Measurements from ENCODE around the gene NCDN.

NCDN gene

GRCh38 chr1:35555212-35555584 is 2.4 kb upstream of the NCDN start:
- DNase-seq: no peak

GRCh38 chr1:35555601-35556477 is 1.8 kb upstream of the NCDN start:
- DNase-seq: no peak

- DNase-seq: no peak
Observed at GRCh38 chr1:35556484-35557117, 998 bp upstream of the NCDN start.

- DNase-seq: peak in 1 of 2 experiments; percentile 82
Observed at GRCh38 chr1:35557118-35557610, 435 bp upstream of the NCDN start, which contains the start of gene KIAA0319L. Gene KIAA0319L (minus strand): TSS chr1:35557403. CDS start chr1:35554491, 2,912 bp downstream.

- DNase-seq: no peak
Observed at GRCh38 chr1:35558374-35559316, 1.0 kb downstream of the NCDN start.

- no peak for DNase-seq
Observed at GRCh38 chr1:35559317-35559944, 1.8 kb downstream of the NCDN start.

GRCh38 chr1:35560256-35561225 is 2.9 kb downstream of the NCDN start:
- no peak for DNase-seq

- no peak for DNase-seq
Observed at GRCh38 chr1:35561297-35561971, 3.8 kb downstream of the NCDN start.

- DNase-seq: no peak
Observed at GRCh38 chr1:35561972-35562680, 4.5 kb downstream of the NCDN start.

GRCh38 chr1:35563166-35563565 is 5.6 kb downstream of the NCDN start:
- DNase-seq: no peak

- peak; percentile 87 to 90 for DNase-seq
Observed at GRCh38 chr1:35564037-35564883, 6.7 kb downstream of the NCDN start.

- no peak for DNase-seq
Observed at GRCh38 chr1:35564884-35565741, 7.5 kb downstream of the NCDN start.

GRCh38 chr1:35565742-35566133 is 8.1 kb downstream of the NCDN start:
- DNase-seq: no peak

GRCh38 chr1:35567947-35568558 is 10.5 kb downstream of the NCDN start:
- no peak for DNase-seq

GRCh38 chr1:35568975-35569395 is 11.4 kb downstream of the NCDN start:
- peak; percentile 64 to 75 for DNase-seq

GRCh38 chr1:35569936-35570335 is 12.3 kb downstream of the NCDN start:
- no peak for DNase-seq

GRCh38 chr1:35570589-35571137 is 13.1 kb downstream of the NCDN start:
- DNase-seq: no peak

Measured in activated CD4-positive, alpha-beta T cell treated with anti-CD3 and anti-CD28 coated beads, Interleukin-2, amount 50 U/mL, for 48 hours (primary cell).